ENCODE results near the gene SNCA. TPM values are rescaled to one million over a fixed set of nuclear protein-coding genes. Genes with fewer than 3 reads are reported as not detected.

The SNCA gene
- total RNA-seq, 1 donor from 2014 or later, result 3.1 TPM

- no peak for TF ChIP-seq CTCF (IDR thresholded peaks at IDR 0.05)
- Mint-ChIP-seq H3K27me3 (ENCODE audit: low read depth) (no peaks in the 10 kb centered on the region), H3K4me1 (ENCODE audit: low read depth) (no peaks in the 10 kb centered on the region), H3K9me3 (ENCODE audit: low read depth) (peaks cover 2% of the 10 kb centered on the region), H3K36me3 (ENCODE audit: low read depth) (no peaks in the 10 kb centered on the region), H3K27ac (ENCODE audit: unreplicated experiment) (no peak overlapping the region), H3K4me3 (ENCODE audit: unreplicated experiment) (no peak overlapping the region)
- no peak for DNase-seq (ENCODE audit: low spot score)
Observed at GRCh38 chr4:89685690-89686089, 151.3 kb downstream of the SNCA start.

GRCh38 chr4:89685277-89685676 is 151.7 kb downstream of the SNCA start:
- no peaks in the 10 kb centered on the region for H3K4me1 Mint-ChIP-seq (ENCODE audit: low read depth)
- no peak for DNase-seq (ENCODE audit: low spot score)
- H3K27me3 Mint-ChIP-seq (ENCODE audit: low read depth), result no peaks in the 10 kb centered on the region
- peaks cover 2% of the 10 kb centered on the region for H3K9me3 Mint-ChIP-seq (ENCODE audit: low read depth)
- no peak overlapping the region for H3K4me3 Mint-ChIP-seq (ENCODE audit: unreplicated experiment)
- TF ChIP-seq CTCF (IDR thresholded peaks at IDR 0.05), result no peak
- H3K36me3 Mint-ChIP-seq (ENCODE audit: low read depth), result no peaks in the 10 kb centered on the region
- no peak overlapping the region for H3K27ac Mint-ChIP-seq (ENCODE audit: unreplicated experiment)

- Mint-ChIP-seq H3K4me1 (ENCODE audit: low read depth) (no peaks in the 10 kb centered on the region), H3K36me3 (ENCODE audit: low read depth) (no peaks in the 10 kb centered on the region), H3K27ac (ENCODE audit: unreplicated experiment) (no peak overlapping the region), H3K4me3 (ENCODE audit: unreplicated experiment) (no peak overlapping the region), H3K27me3 (ENCODE audit: low read depth) (no peaks in the 10 kb centered on the region), H3K9me3 (ENCODE audit: low read depth) (peaks cover 2% of the 10 kb centered on the region)
- TF ChIP-seq CTCF (IDR thresholded peaks at IDR 0.05), result no peak
- DNase-seq (ENCODE audit: low spot score), result no peak
Observed at GRCh38 chr4:89684536-89684935, 152.4 kb downstream of the SNCA start.

- no peaks in the 10 kb centered on the region for H3K27me3 Mint-ChIP-seq (ENCODE audit: low read depth)
Observed at GRCh38 chr4:89682808-89683207, 154.2 kb downstream of the SNCA start.

DNA sequence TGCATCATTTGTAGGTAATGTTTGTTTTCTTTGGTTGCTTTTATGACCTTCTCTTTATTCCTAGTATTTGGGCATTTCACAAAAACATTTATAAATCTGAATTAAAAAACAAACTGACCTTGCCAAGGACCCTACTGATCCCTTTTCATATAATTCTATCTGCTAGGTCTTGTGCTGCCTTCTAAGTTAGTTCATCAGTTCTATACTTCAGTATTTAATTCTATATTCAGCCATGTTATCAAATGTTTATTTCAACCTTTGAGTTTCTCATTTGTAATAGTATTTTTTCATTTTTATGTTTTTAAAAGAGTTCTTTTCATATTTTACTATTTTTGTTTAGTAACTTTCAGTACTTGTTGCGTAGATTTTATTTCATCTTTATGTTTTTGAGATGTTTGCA is 155.3 kb downstream of the SNCA start:
- TF ChIP-seq CTCF (IDR thresholded peaks at IDR 0.05), result no peak
- Mint-ChIP-seq H3K27ac (ENCODE audit: unreplicated experiment) (no peak overlapping the region), H3K27me3 (ENCODE audit: low read depth) (no peaks in the 10 kb centered on the region), H3K9me3 (ENCODE audit: low read depth) (peaks cover 9% of the 10 kb centered on the region), H3K4me3 (ENCODE audit: unreplicated experiment) (no peak overlapping the region), H3K36me3 (ENCODE audit: low read depth) (peaks cover 2% of the 10 kb centered on the region), H3K4me1 (ENCODE audit: low read depth) (no peaks in the 10 kb centered on the region)
- no peak for DNase-seq (ENCODE audit: low spot score)

More at GRCh38 chr4:89682808-89683207, 154.2 kb downstream of the SNCA start:
- DNase-seq (ENCODE audit: low spot score), result no peak
- Mint-ChIP-seq H3K36me3 (ENCODE audit: low read depth) (no peaks in the 10 kb centered on the region), H3K9me3 (ENCODE audit: low read depth) (peaks cover 2% of the 10 kb centered on the region), H3K27ac (ENCODE audit: unreplicated experiment) (no peak overlapping the region), H3K4me3 (ENCODE audit: unreplicated experiment) (no peak overlapping the region), H3K4me1 (ENCODE audit: low read depth) (no peaks in the 10 kb centered on the region)
- TF ChIP-seq CTCF (IDR thresholded peaks at IDR 0.05), result no peak
